Measurements from ENCODE around the gene GAS6.
"Not testable (repeated sequence)": the region's sequence is repeated elsewhere in the genome, so short reads cannot be mapped to it uniquely, and the experiment has no call there.

The GAS6 gene

DNA sequence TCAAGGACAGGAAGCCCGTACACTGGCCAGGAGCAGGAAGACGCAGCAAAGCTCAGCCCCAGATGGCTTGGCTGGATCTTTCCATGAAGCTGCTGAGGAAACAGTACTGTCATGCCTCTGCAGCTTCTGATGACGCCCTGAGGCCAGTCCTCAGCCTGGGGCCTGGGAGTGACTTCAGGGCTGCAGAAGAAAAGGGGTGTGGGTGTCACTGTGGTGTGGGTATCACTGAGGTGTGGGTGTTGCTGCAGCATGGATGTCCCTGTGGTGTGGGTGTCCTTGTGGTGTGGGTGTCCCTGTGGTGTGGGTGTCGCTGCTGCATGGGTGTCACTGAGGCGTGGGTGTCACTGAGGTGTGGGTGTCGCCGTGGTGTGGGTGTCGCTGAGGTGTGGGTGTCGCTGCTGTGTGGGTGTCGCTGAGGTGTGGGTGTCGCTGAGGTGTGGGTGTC, 12.0 kb upstream of the GAS6 start:
- TF ChIP-seq, protein P1, sequence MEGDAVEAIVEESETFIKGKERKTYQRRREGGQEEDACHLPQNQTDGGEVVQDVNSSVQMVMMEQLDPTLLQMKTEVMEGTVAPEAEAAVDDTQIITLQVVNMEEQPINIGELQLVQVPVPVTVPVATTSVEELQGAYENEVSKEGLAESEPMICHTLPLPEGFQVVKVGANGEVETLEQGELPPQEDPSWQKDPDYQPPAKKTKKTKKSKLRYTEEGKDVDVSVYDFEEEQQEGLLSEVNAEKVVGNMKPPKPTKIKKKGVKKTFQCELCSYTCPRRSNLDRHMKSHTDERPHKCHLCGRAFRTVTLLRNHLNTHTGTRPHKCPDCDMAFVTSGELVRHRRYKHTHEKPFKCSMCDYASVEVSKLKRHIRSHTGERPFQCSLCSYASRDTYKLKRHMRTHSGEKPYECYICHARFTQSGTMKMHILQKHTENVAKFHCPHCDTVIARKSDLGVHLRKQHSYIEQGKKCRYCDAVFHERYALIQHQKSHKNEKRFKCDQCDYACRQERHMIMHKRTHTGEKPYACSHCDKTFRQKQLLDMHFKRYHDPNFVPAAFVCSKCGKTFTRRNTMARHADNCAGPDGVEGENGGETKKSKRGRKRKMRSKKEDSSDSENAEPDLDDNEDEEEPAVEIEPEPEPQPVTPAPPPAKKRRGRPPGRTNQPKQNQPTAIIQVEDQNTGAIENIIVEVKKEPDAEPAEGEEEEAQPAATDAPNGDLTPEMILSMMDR (IDR thresholded peaks at IDR 0.05; ENCODE audit: low read depth, low read length) = no peak
- no peak overlapping the region for H3K4me3 ChIP-seq (ENCODE audit: low read depth, low read length)

DNA sequence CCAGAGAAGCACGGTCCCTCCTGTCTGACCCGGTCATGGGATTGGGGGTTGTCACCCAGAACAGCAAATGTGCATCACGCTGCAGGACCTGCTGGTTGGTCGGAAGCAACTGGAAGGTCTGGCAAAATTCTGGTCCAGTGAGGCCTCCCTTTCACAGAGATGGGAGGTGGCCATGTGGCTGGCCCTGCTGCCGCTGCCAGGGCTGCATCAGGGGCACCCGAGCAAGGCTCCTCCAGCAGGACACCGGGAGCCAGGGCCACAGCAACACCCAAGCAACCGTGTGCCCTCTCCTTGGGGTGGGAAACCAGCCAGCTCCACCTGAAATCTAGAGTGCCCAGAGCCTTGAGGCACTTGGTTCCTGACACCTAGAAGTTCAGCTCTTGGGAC, 11.5 kb upstream of the GAS6 start:
- TF ChIP-seq, protein P1 (IDR thresholded peaks at IDR 0.05; ENCODE audit: low read depth, low read length) = no peak
- H3K4me3 ChIP-seq (ENCODE audit: low read depth, low read length) = no peak overlapping the region

DNA sequence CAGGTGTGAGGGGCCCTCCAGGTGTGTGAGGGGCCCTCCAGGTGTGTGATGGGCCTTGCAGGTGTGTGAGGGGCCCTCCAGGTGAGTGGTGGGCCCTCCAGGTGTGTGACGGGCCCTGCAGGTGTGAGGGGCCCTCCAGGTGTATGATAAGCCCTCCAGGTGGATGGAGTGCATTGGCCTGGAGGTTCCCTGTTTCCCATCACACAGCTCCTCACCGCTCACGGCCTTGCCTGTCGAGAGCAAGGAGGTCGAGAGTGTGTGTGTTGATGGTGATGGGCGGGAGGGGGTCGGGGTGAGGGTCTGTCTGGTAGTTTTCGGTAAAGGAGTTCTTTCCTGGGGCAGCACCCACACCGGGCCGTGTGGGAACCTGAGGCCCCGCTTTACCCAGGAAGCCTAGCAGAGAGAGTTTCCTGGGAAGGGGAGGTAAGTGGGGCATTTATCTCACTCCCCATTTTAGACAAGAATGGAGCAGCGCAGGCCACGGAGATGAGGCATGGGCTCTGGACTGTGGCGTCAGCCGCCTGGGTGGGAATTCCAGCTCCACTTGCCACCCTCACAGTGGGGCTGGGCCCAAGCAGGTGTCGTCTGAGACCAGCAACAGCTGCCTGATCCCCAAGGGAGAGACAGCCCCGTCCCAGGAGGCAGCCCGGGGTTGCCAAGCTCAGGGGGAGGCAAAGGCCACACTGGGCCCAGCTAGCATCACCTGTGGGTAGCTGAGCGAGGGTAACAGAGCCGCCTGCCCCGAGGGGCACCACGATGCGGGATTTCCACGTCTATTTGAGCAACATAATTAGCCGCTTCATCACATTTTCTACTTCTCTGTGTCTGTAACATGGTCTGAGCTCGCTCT, 10.9 kb upstream of the GAS6 start:
- H3K4me3 ChIP-seq (ENCODE audit: low read depth, low read length) = no peak overlapping the region
- TF ChIP-seq, protein P1 (IDR thresholded peaks at IDR 0.05; ENCODE audit: low read depth, low read length) = no peak

DNA sequence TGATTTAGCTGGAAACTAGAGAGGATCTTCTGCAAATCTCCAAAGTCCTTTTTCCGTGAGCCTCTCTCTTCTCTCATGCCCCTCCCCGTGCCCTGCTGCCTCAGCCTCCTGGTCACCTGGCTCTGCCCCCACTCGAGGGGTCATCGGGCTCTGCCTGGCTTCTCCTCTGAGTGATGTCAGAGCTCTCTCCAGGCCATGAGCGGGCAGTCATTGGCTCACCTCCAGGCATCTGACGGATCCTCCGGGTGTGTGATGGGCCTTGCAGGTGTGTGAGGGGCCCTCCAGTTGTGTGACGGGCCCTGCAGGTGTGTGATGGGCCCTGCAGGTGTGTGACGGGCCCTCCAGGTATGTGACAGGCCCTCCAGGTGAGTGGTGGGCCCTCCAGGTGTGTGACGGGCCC, 10.3 kb upstream of the GAS6 start:
- TF ChIP-seq, protein P1 (IDR thresholded peaks at IDR 0.05; ENCODE audit: low read depth, low read length) = no peak
- no peak overlapping the region for H3K4me3 ChIP-seq (ENCODE audit: low read depth, low read length)

DNA sequence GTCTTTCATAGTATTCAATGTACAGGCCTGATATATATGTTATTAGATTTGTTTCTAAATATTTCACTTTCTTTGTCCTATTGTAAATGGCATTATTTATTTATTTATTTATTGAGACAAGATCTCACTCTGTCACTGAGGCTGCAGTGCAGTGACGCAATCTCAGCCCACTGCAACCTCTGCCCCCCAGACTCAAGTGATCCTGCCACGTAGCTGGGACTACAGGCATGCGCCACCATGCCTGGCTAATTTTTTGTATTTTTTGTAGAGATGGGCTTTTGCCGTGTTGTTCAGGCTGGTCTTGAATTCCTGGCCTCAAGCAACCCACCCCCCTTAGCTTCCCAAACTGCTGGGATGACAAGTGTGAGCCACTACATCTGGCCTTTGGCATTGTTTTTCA, 5.4 kb upstream of the GAS6 start:
- H3K4me3 ChIP-seq (ENCODE audit: low read depth, low read length) = no peak overlapping the region
- TF ChIP-seq, protein P1 (IDR thresholded peaks at IDR 0.05; ENCODE audit: low read depth, low read length) = no peak

DNA sequence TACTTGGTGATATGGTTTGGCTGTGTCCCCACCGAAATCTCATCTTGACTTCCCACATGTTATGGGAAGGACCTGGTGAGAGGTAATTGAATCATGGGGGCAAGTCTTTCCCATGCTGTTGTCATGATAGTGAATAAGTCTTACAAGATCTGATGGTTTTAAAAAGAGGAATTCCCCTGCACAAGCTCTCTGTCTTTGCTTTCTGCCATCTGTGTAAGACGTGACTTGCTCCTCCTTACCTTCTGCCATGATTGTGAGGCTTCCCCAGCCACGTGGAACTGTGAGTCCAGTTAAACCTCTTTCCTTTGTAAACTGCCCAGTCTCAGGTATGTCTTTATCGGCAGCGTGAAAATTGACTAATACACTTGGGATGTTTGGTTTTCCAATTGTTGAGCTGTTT, 4.0 kb upstream of the GAS6 start:
- H3K4me3 ChIP-seq (ENCODE audit: low read depth, low read length) = not testable (repeated sequence)

DNA sequence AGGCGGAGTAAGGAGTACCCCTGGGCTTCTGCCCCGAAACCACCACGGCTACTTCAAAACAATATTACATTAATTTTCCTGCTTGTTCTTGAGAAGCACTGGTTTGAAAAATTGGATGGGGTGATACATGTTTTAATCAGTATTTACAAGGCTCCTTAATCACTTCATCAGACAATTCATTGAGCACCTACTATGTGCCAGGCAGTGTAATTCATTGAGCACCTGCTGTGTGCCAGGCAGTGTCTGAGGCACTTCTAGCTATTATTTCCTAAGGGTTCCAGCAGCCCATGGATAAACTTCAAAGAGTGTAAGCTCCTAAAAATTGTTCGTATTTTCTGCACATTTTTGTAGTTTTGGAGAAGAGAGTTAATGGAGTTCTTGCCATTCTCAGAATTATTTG, 1.6 kb upstream of the GAS6 start:
- no peak overlapping the region for H3K4me3 ChIP-seq (ENCODE audit: low read depth, low read length)
- TF ChIP-seq, protein P1 (IDR thresholded peaks at IDR 0.05; ENCODE audit: low read depth, low read length) = no peak
